GM20000 (cell line): Measurements from ENCODE around the gene TBC1D23.

ENCODE experiments used
- DNase-seq: peaks from one replicate; pipeline ENCODE4 v3.0.0; 2012; ENCODE audit warnings: low spot score
- CTCF ChIP-seq: IDR thresholded peaks from 2 replicates; pipeline ENCODE4 v1.5.1; 2012; ENCODE audit warnings: mild to moderate bottlenecking, control low read depth; ENCODE audit errors: extremely low read depth, missing control alignments

The TBC1D23 gene

DNA sequence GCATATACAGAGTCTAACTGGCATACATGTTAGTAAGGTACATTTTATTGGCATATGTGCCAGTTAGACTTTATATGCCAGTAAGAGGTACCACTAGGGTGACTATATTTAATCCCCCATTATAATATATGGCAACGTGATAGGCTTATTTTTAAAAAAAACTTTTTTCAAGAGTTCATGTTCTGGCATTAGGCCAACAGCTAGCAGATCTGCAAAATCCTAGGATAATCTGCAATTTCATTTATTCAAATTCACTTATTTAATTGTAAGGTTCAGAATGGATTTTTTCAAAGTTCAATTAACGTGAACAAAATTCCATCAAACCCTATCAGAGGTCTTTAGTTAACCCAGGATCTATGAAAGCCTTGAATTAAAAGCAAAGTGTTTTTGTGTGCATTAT is 105.6 kb downstream of the TBC1D23 start:
- TF ChIP-seq CTCF = no peak
- DNase-seq = no peak

DNA sequence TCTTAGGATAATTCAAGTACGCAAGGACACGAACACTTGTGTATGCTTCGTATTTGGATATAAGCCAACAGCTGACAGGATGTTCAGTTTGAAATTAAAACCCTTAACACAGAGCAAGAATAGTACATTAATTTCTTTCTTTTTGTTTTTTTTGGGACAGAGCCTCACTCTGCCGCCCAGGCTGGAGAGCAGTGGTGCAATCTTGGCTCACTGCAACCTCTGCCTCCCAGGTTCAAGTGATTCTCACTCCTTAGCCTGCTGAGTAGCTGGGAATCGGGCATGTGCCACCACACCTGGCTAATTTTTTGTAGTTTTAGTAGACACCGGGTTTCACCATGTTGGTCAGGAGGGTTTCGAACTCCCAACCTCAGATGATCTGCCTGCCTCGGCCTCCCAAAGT is 107.6 kb downstream of the TBC1D23 start:
- DNase-seq = no peak
- no peak for TF ChIP-seq CTCF

GRCh38 chr3:100370756-100371155 is 110.0 kb downstream of the TBC1D23 start:
- TF ChIP-seq CTCF = no peak
- no peak for DNase-seq

DNA sequence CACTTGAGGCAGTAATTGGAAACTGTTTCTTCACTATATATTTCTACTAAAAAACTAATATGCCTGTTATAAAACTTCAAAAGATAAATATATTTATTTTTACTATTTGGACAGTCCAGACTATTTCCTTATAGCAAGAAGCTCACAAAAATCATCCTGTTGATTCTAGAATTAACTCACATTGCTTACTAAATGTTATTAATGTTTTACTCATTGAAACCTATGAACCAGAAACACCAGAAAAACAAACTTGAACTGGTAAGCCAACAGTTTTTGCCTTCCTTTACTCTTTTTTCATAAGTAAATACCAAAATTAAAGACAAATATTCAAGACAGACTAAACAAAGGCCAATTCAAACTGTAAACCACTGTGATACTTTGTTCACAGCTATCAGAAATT is 113.7 kb downstream of the TBC1D23 start:
- no peak for TF ChIP-seq CTCF
- DNase-seq = no peak
